ENCODE data around the gene SLC24A2. TPM values are rescaled to one million over a fixed set of nuclear protein-coding genes. Genes with fewer than 3 reads are reported as not detected.

The SLC24A2 gene
- total RNA-seq, 4 donors from 2014 or later: under 0.01 to 2.4 (median 0.04) TPM; not detected in 1

DNA sequence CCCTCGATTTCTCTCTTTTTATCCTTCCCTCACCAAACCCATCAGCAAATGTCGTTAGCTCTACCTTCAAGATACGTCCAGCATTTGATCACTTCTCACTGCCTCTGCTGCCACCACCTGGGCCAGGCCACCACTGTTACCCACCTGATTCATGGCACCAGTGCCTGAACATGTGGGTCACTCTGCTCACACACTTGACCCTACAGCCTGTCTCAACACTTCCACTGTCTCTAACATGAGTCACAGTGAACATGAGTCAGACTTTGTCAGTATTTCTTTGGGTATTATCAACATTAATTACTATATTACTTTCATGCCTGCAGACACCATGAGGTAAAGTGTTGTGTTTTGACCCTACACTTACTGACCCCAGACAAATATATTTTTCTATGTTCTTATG lies 19.6 kb downstream of the SLC24A2 start:
- TF ChIP-seq, protein P1, sequence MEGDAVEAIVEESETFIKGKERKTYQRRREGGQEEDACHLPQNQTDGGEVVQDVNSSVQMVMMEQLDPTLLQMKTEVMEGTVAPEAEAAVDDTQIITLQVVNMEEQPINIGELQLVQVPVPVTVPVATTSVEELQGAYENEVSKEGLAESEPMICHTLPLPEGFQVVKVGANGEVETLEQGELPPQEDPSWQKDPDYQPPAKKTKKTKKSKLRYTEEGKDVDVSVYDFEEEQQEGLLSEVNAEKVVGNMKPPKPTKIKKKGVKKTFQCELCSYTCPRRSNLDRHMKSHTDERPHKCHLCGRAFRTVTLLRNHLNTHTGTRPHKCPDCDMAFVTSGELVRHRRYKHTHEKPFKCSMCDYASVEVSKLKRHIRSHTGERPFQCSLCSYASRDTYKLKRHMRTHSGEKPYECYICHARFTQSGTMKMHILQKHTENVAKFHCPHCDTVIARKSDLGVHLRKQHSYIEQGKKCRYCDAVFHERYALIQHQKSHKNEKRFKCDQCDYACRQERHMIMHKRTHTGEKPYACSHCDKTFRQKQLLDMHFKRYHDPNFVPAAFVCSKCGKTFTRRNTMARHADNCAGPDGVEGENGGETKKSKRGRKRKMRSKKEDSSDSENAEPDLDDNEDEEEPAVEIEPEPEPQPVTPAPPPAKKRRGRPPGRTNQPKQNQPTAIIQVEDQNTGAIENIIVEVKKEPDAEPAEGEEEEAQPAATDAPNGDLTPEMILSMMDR (IDR thresholded peaks at IDR 0.05): no peak
- TF ChIP-seq POLR2A (IDR thresholded peaks at IDR 0.05) (no peak), EP300 (IDR thresholded peaks at IDR 0.05) (no peak), POLR2AphosphoS5 (IDR thresholded peaks at IDR 0.05) (no peak)
- Histone ChIP-seq H3K4me1 (no peaks in the 10 kb centered on the region), H3K27me3 (no peaks in the 10 kb centered on the region), H3K27ac (no peak overlapping the region), H3K36me3 (no peaks in the 10 kb centered on the region), H3K4me3 (no peak overlapping the region), H3K9me3 (peaks cover 0 to 29% (median 0%) of the 10 kb centered on the region in 3 donors)
- no peak for ATAC-seq
- 33 to 74% methylated on average over 1 to 3 of the region's 3 CpGs for WGBS, 2 donors (ENCODE audit: low coverage in 1 of 2)

DNA sequence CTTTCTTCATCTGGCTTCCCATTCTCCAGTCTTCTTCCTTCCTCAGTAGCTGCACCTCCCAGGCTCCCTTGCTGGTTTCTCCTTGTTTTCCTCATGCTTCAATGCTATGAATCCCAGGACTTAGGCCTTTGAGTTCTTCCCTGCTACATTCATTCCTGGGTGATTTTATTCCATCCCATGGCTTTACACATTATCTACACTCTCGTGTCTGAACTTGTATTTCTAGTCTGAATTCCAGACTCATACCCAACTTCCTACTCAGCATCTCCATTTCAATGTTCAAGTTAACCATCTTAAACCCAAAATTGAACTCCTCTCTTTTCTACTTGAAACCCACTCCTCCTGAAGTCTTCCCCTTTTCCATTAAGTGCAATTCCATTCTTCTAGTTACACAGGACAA lies 20.0 kb downstream of the SLC24A2 start:
- Histone ChIP-seq H3K27me3 (no peaks in the 10 kb centered on the region), H3K4me3 (no peak overlapping the region), H3K9me3 (peaks cover 0 to 29% (median 0%) of the 10 kb centered on the region in 3 donors), H3K27ac (no peak overlapping the region), H3K4me1 (no peaks in the 10 kb centered on the region), H3K36me3 (no peaks in the 10 kb centered on the region)
- TF ChIP-seq POLR2AphosphoS5 (IDR thresholded peaks at IDR 0.05) (no peak), EP300 (IDR thresholded peaks at IDR 0.05) (no peak), POLR2A (IDR thresholded peaks at IDR 0.05) (no peak)
- TF ChIP-seq, protein P1 (IDR thresholded peaks at IDR 0.05): no peak
- 23 to 67% methylated on average over 1 of the region's 1 CpG for WGBS, 2 donors (ENCODE audit: low coverage in 1 of 2)
- ATAC-seq: no peak

DNA sequence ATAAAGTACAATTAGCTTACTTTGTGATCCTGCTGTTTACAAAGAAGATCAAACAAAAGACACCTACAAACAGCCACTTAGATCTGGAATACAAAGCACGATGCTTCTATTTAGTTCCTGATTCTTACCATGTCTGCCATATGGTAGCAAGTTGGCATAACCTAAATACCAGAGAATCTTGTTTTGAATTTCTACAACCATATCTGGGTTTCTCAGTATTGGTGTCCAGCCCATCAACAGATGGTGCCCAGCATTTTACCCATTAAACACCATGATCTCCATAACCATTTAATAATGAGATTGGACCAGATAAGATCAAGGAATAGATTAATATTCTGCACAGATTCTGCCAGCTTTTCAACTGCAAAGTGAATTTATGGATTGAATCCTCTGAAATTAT lies 29.8 kb downstream of the SLC24A2 start:
- Histone ChIP-seq H3K4me1 (no peaks in the 10 kb centered on the region), H3K27me3 (no peaks in the 10 kb centered on the region), H3K27ac (no peak overlapping the region), H3K4me3 (no peak overlapping the region), H3K36me3 (no peaks in the 10 kb centered on the region), H3K9me3 (peaks cover 0 to 5% (median 0%) of the 10 kb centered on the region in 3 donors)
- TF ChIP-seq POLR2A (IDR thresholded peaks at IDR 0.05) (no peak), POLR2AphosphoS5 (IDR thresholded peaks at IDR 0.05) (no peak), EP300 (IDR thresholded peaks at IDR 0.05) (no peak)
- TF ChIP-seq, protein P1 (IDR thresholded peaks at IDR 0.05): no peak
- ATAC-seq: no peak
- 60 to 86% methylated on average over 1 of the region's 1 CpG for WGBS, 2 donors (ENCODE audit: low coverage in 1 of 2)

DNA sequence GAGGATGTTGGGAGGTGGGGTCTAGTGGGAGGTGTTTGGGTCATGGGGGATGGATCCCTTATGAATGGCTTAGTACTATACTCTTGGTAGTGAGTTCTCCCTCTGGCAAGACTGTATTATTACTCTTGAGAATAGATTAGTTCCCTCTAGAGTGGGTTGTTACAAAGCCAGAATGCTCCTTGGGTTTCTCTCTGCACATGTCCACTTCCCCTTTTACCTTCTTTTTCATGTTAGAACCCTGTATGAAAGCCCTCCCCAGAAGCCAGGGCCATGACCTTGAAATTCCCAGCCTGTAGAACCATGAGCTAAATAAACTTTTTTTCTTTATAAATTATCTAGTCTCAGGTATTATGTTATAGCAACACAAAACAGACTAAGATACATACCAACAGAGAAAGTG lies 31.1 kb downstream of the SLC24A2 start:
- H3K27ac ChIP-seq: no peak overlapping the region
- peaks cover 0 to 5% (median 0%) of the 10 kb centered on the region in 3 donors for H3K9me3 ChIP-seq
- no peaks in the 10 kb centered on the region for H3K36me3 ChIP-seq
- ATAC-seq: no peak
- no peak overlapping the region for H3K4me3 ChIP-seq
- no peaks in the 10 kb centered on the region for H3K27me3 ChIP-seq
- no peak for TF ChIP-seq POLR2A (IDR thresholded peaks at IDR 0.05)
- TF ChIP-seq EP300 (IDR thresholded peaks at IDR 0.05): no peak
- TF ChIP-seq, protein P1 (IDR thresholded peaks at IDR 0.05): no peak
- TF ChIP-seq POLR2AphosphoS5 (IDR thresholded peaks at IDR 0.05): no peak
- no peaks in the 10 kb centered on the region for H3K4me1 ChIP-seq

DNA sequence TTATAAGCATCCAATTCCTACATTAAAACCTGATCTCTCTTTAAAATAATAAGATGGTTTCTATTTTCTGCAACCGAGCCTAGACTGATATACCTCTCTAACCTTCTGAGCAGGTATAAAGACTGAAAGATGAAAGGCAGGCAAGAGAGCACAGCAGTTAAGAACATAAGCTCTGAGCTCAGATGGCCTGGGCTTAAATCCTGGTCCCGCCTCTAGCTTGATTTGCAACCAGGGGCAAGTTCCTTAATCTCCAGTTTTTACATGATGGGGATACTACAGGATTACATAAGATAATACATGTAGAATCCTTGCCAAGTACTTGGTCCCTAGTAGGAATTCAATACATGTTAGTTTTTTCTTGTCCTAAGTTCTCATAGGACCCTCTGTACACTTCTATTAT lies 33.9 kb downstream of the SLC24A2 start:
- no peaks in the 10 kb centered on the region for H3K9me3 ChIP-seq
- 80 to 89% methylated on average over 1 to 2 of the region's 2 CpGs for WGBS, 2 donors (ENCODE audit: low coverage in 1 of 2)
- H3K4me1 ChIP-seq: no peaks in the 10 kb centered on the region
- no peak overlapping the region for H3K27ac ChIP-seq
- TF ChIP-seq, protein P1 (IDR thresholded peaks at IDR 0.05): no peak
- TF ChIP-seq EP300 (IDR thresholded peaks at IDR 0.05) (no peak), POLR2A (IDR thresholded peaks at IDR 0.05) (no peak), POLR2AphosphoS5 (IDR thresholded peaks at IDR 0.05) (no peak)
- H3K4me3 ChIP-seq: no peak overlapping the region
- no peaks in the 10 kb centered on the region for H3K36me3 ChIP-seq
- peaks cover 5% of the 10 kb centered on the region for H3K27me3 ChIP-seq
- ATAC-seq: no peak
